Measurements from ENCODE around the gene FOSL1. TPM values are rescaled to one million over a fixed set of nuclear protein-coding genes. Genes with fewer than 3 reads are reported as not detected.
A peak's percentile ranks its signal among the peaks of the same experiment; 100 is the strongest.

Gene FOSL1
- total and polyA plus RNA-seq, 2 donors (not counting 3 experiments of a cell fraction or from before 2014, with no cell fraction given), result 18.1 to 53.8 TPM

DNA sequence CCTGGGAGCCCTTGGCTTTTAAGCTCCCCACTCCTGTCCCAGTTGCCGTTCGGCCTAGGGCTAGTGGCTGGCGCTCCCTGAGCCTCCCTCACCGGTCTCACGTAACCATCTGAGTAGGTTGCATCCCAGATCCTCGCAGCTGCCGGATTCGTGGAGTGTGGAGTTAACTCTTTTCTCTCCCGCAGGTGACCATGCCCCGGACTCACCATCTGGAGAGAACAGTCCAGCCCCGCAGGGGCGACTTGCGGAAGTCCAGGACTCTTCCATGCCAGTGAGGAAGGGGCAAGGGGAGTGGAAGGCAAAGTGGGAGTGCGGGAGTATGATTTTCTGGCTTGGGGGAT is 39.1 kb downstream of the FOSL1 start:
- Histone ChIP-seq H3K4me3 (replicated peaks in 1 of 3; ENCODE audit: insufficient read depth in 1 of 3, low read depth in 1 of 3, low read length in 3 of 3) (peak overlapping the region; percentile 36 to 76 (median 71)), H2AFZ (ENCODE audit: low read depth, low read length) (no peak overlapping the region), H3K9me1 (replicated peaks; ENCODE audit: control insufficient read depth, extremely low read depth, insufficient read depth, low read length) (no peaks in the 10 kb centered on the region), H3K27ac (ENCODE audit: insufficient read depth, low read depth, low read length) (peak overlapping the region; percentile 77), H3K4me2 (ENCODE audit: insufficient read depth, low read length) (peak overlapping the region; percentile 55), H3K36me3 (ENCODE audit: control insufficient read depth in 2 of 2, extremely low read depth in 1 of 2, insufficient read depth in 2 of 2, low read length in 2 of 2) (peaks cover 14 to 32% of the 10 kb centered on the region in 2 experiments), H4K20me1 (replicated peaks; ENCODE audit: control insufficient read depth, extremely low read depth, insufficient read depth, low read length) (peaks cover 4% of the 10 kb centered on the region), H3K9ac (replicated peaks; ENCODE audit: extremely low read depth, insufficient read depth, low read length) (peak overlapping the region; percentile 75), H3K79me2 (ENCODE audit: control insufficient read depth, insufficient read depth, low read length) (peaks cover 51% of the 10 kb centered on the region), H3K4me1 (ENCODE audit: control insufficient read depth, extremely low read depth, insufficient read depth, low read length) (peaks cover 33% of the 10 kb centered on the region), H3K9me3 (replicated peaks; ENCODE audit: control insufficient read depth, insufficient read depth, low read length) (no peaks in the 10 kb centered on the region), H3K27me3 (ENCODE audit: control insufficient read depth in 2 of 2, insufficient read depth in 2 of 2, low read length in 2 of 2) (no peaks in the 10 kb centered on the region)
- FAIRE-seq (peak; percentile 40), DNase-seq (ENCODE audit: low read depth, low spot score) (no peak)
- ChIA-PET CTCF (interaction anchor here (1.4 to 4.8 kb wide), 5 partner anchors 10 to 28 kb away, joined by 4 to 73 read pairs (median 51); partner anchors contain the start of genes CCDC85B, EFEMP2 and FIBP), POLR2A (interaction anchor here (2.5 to 5.4 kb wide), 2 partner anchors 10 to 29 kb away, joined by 19 to 67 read pairs; partner anchors contain the start of genes CCDC85B and FIBP)
- intact Hi-C loops (cut with micrococcal nuclease) (no loop called here), dilution Hi-C loops (cut with MboI; ENCODE audit: extremely low pct_ligation_motif_present, low sequenced_read_pairs) (no loop called here)
- BruUV-seq (replicated peaks), result no TSS peak
- TF ChIP-seq POLR2AphosphoS5 (IDR thresholded peaks at IDR 0.05; ENCODE audit: insufficient read depth, low read depth, low read length) (no peak), POLR2A (IDR thresholded peaks at IDR 0.05; ENCODE audit: low read depth, low read length) (no peak), MYC (IDR thresholded peaks at IDR 0.05; ENCODE audit: low read depth, low read length) (no peak), JUN (IDR thresholded peaks at IDR 0.05; ENCODE audit: borderline replicate concordance, insufficient read depth, insufficient read length, low read depth) (no peak), EZH2 (IDR thresholded peaks at IDR 0.05; ENCODE audit: borderline replicate concordance, low read depth, low read length, severe bottlenecking) (no peak), GATA2 (IDR thresholded peaks at IDR 0.05; ENCODE audit: insufficient read depth, insufficient read length, low read depth, low read length) (no peak), FOS (IDR thresholded peaks at IDR 0.05; ENCODE audit: borderline replicate concordance, insufficient read depth, low read length) (no peak)
- TF ChIP-seq, protein P1, sequence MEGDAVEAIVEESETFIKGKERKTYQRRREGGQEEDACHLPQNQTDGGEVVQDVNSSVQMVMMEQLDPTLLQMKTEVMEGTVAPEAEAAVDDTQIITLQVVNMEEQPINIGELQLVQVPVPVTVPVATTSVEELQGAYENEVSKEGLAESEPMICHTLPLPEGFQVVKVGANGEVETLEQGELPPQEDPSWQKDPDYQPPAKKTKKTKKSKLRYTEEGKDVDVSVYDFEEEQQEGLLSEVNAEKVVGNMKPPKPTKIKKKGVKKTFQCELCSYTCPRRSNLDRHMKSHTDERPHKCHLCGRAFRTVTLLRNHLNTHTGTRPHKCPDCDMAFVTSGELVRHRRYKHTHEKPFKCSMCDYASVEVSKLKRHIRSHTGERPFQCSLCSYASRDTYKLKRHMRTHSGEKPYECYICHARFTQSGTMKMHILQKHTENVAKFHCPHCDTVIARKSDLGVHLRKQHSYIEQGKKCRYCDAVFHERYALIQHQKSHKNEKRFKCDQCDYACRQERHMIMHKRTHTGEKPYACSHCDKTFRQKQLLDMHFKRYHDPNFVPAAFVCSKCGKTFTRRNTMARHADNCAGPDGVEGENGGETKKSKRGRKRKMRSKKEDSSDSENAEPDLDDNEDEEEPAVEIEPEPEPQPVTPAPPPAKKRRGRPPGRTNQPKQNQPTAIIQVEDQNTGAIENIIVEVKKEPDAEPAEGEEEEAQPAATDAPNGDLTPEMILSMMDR (IDR thresholded peaks at IDR 0.05; ENCODE audit: extremely low read depth in 1 of 2, insufficient read depth in 1 of 2, low read depth in 1 of 2, low read length in 2 of 2), result no peak
- TF ChIP-seq, protein P2, sequence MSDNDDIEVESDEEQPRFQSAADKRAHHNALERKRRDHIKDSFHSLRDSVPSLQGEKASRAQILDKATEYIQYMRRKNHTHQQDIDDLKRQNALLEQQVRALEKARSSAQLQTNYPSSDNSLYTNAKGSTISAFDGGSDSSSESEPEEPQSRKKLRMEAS (IDR thresholded peaks at IDR 0.05; ENCODE audit: insufficient read depth, insufficient read length), result no peak

Data from endothelial cell of umbilical vein (primary cell).